ENCODE data around the gene POTEB. TPM values are rescaled to one million over a fixed set of nuclear protein-coding genes. Genes with fewer than 3 reads are reported as not detected.
"Not testable (repeated sequence)": the region's sequence is repeated elsewhere in the genome, so short reads cannot be mapped to it uniquely, and the experiment has no call there.

The POTEB gene
- not detected in 2 replicates for total RNA-seq

- not testable (repeated sequence) for DNase-seq (ENCODE audit: extremely low read depth, low read depth, low spot score)
These were observed at the start of gene POTEB for GRCh38 chr15:21877635-21878034. Gene POTEB (minus strand): TSS chr15:21877735. CDS start chr15:21877246, 489 bp downstream.

GRCh38 chr15:21890955-21891354 is 13.4 kb upstream of the POTEB start:
- DNase-seq (ENCODE audit: extremely low read depth, low read depth, low spot score), result not testable (repeated sequence)

- DNase-seq (ENCODE audit: extremely low read depth, low read depth, low spot score), result not testable (repeated sequence)
These were observed 12.0 kb upstream of the POTEB start for GRCh38 chr15:21889542-21889941.

GRCh38 chr15:21838831-21839230 is 38.7 kb downstream of the POTEB start:
- not testable (repeated sequence) for DNase-seq (ENCODE audit: extremely low read depth, low read depth, low spot score)

Other genes with a start within 250 kb of the POTEB start
- not detected in 2 replicates for gene OR4M2, start 202.8 kb upstream of the POTEB start, total RNA-seq